Measurements from ENCODE around the gene BAD. TPM values are rescaled to one million over a fixed set of nuclear protein-coding genes. Genes with fewer than 3 reads are reported as not detected.

The BAD gene
- total RNA-seq, 1 donor from 2014 or later = 19.0 TPM

DNA sequence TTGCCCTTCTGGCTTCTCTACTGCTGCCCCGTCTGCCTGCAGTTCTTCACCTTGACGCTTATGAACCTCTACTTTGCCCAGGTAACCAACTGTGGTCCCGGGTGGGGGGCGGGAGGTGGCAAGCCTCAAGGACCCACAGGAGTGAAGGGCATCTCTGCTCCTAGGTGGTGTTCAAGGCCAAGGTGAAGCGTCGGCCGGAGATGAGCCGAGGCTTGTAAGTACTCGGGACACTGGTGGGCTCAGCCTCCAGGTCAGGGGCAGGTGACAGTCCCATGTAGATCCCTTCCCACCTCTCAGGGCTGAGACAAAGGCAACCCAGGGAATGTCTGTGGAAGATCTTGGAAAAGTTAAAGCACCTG, 2.3 kb upstream of the BAD start:
- peaks cover 9% of the 10 kb centered on the region for H3K4me1 ChIP-seq
- Mint-ChIP-seq H3K9me3 (peaks cover 2% of the 10 kb centered on the region), H3K4me3 (peak overlapping the region; percentile 87), H3K36me3 (peaks cover 7% of the 10 kb centered on the region), H3K27ac (no peak overlapping the region), H3K4me1 (peaks cover 20% of the 10 kb centered on the region), H3K27me3 (ENCODE audit: insufficient read depth, low read depth) (peaks cover 30% of the 10 kb centered on the region)
- peaks cover 34% of the 10 kb centered on the region for H3K27me3 ChIP-seq
- no peak for DNase-seq (ENCODE audit: low spot score)
- H3K27ac ChIP-seq = no peak overlapping the region
- no peak overlapping the region for H3K4me3 ChIP-seq
- no peak overlapping the region for H3K9ac ChIP-seq
- TF ChIP-seq EZH2 (IDR thresholded peaks at IDR 0.05) = no peak
- TF ChIP-seq, protein P1, sequence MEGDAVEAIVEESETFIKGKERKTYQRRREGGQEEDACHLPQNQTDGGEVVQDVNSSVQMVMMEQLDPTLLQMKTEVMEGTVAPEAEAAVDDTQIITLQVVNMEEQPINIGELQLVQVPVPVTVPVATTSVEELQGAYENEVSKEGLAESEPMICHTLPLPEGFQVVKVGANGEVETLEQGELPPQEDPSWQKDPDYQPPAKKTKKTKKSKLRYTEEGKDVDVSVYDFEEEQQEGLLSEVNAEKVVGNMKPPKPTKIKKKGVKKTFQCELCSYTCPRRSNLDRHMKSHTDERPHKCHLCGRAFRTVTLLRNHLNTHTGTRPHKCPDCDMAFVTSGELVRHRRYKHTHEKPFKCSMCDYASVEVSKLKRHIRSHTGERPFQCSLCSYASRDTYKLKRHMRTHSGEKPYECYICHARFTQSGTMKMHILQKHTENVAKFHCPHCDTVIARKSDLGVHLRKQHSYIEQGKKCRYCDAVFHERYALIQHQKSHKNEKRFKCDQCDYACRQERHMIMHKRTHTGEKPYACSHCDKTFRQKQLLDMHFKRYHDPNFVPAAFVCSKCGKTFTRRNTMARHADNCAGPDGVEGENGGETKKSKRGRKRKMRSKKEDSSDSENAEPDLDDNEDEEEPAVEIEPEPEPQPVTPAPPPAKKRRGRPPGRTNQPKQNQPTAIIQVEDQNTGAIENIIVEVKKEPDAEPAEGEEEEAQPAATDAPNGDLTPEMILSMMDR (IDR thresholded peaks at IDR 0.05) = no peak
- no peak for TF ChIP-seq EZH2phosphoT487 (IDR thresholded peaks at IDR 0.05)
- H3K79me2 ChIP-seq (ENCODE audit: low read depth) = peaks cover 3% of the 10 kb centered on the region
- peaks cover 18% of the 10 kb centered on the region for H4K20me1 ChIP-seq (ENCODE audit: low read depth)
- no peak overlapping the region for H2AFZ ChIP-seq (replicated peaks)
- H3K4me2 ChIP-seq = no peak overlapping the region
- no peaks in the 10 kb centered on the region for H3K36me3 ChIP-seq
- no peaks in the 10 kb centered on the region for H3K9me3 ChIP-seq (ENCODE audit: low read depth)
- H3F3A ChIP-seq (ENCODE audit: low read depth) = peaks cover 4% of the 10 kb centered on the region

DNA sequence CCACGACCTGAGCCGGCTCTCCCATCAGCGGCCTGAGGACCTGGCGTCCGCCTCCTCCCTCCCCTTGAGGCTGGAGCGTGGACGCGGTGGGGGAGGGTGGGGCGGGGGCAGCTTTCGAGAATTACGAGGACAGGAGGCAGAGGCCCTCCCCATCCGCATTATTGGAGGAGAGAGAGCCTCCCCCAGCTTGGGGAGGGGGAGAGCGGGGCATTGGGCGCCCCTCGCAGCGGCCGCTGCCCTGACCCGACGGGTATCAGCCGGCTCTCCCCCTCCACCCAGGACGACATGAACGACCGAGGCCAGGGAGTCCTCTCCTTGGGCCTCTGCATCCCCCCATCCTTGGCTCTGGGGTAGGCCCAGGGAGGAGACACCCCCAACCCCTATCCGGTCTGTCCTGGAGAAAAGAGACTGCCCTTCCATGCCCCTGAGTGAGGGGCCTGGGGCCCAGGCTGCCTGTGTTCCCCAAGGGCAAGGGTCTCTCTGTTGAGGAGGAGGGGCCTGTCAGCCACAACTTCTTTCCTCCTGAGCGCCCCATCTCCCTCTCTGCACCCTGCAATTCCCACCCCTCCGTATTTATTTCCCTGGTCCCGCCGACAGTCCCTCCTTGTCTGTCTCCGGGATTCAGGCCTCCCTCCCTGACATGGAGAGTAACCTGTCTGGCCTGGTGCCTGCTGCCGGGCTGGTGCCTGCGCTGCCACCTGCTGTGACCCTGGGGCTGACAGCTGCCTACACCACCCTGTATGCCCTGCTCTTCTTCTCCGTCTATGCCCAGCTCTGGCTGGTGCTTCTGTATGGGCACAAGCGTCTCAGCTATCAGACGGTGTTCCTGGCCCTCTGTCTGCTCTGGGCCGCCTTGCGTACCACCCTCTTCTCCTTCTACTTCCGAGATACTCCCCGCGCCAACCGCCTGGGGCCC, 1.7 kb upstream of the BAD start:
- no peak overlapping the region for H3K27ac ChIP-seq
- peak overlapping the region; percentile 97 for H3K4me3 ChIP-seq
- Mint-ChIP-seq H3K27me3 (ENCODE audit: insufficient read depth, low read depth) (peaks cover 30% of the 10 kb centered on the region), H3K36me3 (peaks cover 10% of the 10 kb centered on the region), H3K9me3 (peaks cover 2% of the 10 kb centered on the region), H3K27ac (no peak overlapping the region), H3K4me1 (peaks cover 20% of the 10 kb centered on the region), H3K4me3 (peak overlapping the region; percentile 87)
- H3K4me2 ChIP-seq = peak overlapping the region; percentile 74
- peaks cover 27% of the 10 kb centered on the region for H3K27me3 ChIP-seq
- H3K9me3 ChIP-seq (ENCODE audit: low read depth) = no peaks in the 10 kb centered on the region
- H3K36me3 ChIP-seq = no peaks in the 10 kb centered on the region
- peaks cover 4% of the 10 kb centered on the region for H3F3A ChIP-seq (ENCODE audit: low read depth)
- TF ChIP-seq EZH2phosphoT487 (IDR thresholded peaks at IDR 0.05) (no peak), EZH2 (IDR thresholded peaks at IDR 0.05) (no peak)
- TF ChIP-seq, protein P1 (IDR thresholded peaks at IDR 0.05) = no peak
- peak; percentile 39 for DNase-seq (ENCODE audit: low spot score)
- H3K4me1 ChIP-seq = peaks cover 6% of the 10 kb centered on the region
- no peak overlapping the region for H3K9ac ChIP-seq
- no peak overlapping the region for H2AFZ ChIP-seq (replicated peaks)
- peaks cover 15% of the 10 kb centered on the region for H4K20me1 ChIP-seq (ENCODE audit: low read depth)
- H3K79me2 ChIP-seq (ENCODE audit: low read depth) = peaks cover 3% of the 10 kb centered on the region

DNA sequence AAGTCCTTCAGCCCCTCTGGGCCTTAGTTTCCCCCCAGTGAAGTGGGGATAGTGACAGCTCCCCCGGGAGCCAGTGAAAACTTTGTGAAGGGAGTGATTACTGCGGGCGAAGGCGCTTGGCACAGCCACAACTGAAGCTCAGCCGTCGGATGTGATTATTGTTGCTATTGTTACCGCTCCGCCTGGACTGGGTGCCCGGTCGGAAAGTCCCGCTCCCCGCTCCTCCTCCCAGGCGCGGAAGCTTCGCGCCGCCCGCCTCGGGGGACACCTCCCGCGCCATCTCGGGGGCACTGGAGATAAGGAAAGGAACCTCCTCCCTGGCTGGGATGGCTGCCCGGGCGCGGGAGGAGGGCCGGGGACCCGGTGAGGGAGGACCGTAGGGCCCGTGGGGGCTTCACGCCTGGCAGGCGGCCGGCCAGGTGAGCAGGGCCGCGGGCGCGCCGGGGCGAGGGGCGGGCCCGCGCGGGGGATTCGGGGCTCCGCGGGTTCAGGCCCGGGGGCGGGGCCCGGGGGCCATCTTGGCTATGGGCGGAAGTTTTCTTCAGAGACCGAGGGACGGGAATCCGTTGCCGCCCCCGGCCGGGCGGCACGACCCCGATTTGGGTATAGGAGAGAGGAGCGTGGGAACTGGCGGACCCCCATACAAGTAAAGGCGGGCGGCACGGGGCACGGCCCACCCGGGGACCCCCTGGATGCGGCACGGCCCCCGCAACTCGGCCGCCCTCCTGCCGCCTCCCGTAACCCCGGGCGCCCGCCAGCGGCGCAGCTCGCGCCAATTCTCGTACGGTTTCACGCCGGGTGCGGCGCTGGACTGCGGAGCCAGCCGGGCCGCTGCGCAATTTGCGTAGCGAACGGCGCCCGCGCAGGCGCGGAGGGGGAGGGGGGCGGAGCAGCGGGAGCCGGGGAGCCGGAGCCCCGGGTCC, 758 bp upstream of the BAD start, which contains the start of gene GPR137:
Gene GPR137, plus strand, starts transcription at position 887 of the 923 bp plus-strand sequence. CDS start 677 bp downstream, outside the sequence.
- Histone ChIP-seq H3K4me3 (peak within 1 kb of the TSS; percentile 97), H3K4me2 (peak within 1 kb of the TSS; percentile 74), H3K79me2 (ENCODE audit: low read depth) (peaks cover 3% of the 10 kb centered on the region), H3K27me3 (peaks cover 18% of the 10 kb centered on the region), H3K36me3 (no peaks in the 10 kb centered on the region), H3K9me3 (ENCODE audit: low read depth) (no peaks in the 10 kb centered on the region), H2AFZ (replicated peaks) (peak within 1 kb of the TSS; percentile 60), H3K9ac (no peak within 1 kb of the TSS), H3K4me1 (peaks cover 5% of the 10 kb centered on the region), H4K20me1 (ENCODE audit: low read depth) (peaks cover 6% of the 10 kb centered on the region), H3F3A (ENCODE audit: low read depth) (peaks cover 4% of the 10 kb centered on the region), H3K27ac (no peak within 1 kb of the TSS)
- no peak for TF ChIP-seq EZH2 (IDR thresholded peaks at IDR 0.05)
- TF ChIP-seq, protein P1 (IDR thresholded peaks at IDR 0.05) = peak; percentile 31
- peak; percentile 93 for DNase-seq (ENCODE audit: low spot score)
- Mint-ChIP-seq H3K27me3 (ENCODE audit: insufficient read depth, low read depth) (peaks cover 21% of the 10 kb centered on the region), H3K36me3 (peaks cover 7% of the 10 kb centered on the region), H3K27ac (no peak within 1 kb of the TSS), H3K4me3 (peak within 1 kb of the TSS; percentile 91), H3K9me3 (no peaks in the 10 kb centered on the region), H3K4me1 (peaks cover 16% of the 10 kb centered on the region)
